Body of pancreas (tissue), 4 donors: Measurements from ENCODE around the gene OCRL.
"Not testable (repeated sequence)": the region's sequence is repeated elsewhere in the genome, so short reads cannot be mapped to it uniquely, and the experiment has no call there.

Experiments
- POLR2A ChIP-seq, 3 donors: fragments of 450-650 bp; IDR thresholded peaks; one replicate each; pipeline ENCODE4 v1.6.1; 2016; ENCODE audit warnings: antibody characterized with exemption in 3 of 3, mild to moderate bottlenecking in 2 of 3
- TF ChIP-seq, protein P1 (sequence below), 7 experiments: fragments of 450-650 bp in 4 of 7; fragments of 200-600 bp in 3 of 7; sonication (generic) in 3 of 7; IDR thresholded peaks; one replicate each; pipeline ENCODE4 v1.5.1; 2016 to 2019; ENCODE audit warnings: antibody characterized with exemption in 7 of 7

DNA sequence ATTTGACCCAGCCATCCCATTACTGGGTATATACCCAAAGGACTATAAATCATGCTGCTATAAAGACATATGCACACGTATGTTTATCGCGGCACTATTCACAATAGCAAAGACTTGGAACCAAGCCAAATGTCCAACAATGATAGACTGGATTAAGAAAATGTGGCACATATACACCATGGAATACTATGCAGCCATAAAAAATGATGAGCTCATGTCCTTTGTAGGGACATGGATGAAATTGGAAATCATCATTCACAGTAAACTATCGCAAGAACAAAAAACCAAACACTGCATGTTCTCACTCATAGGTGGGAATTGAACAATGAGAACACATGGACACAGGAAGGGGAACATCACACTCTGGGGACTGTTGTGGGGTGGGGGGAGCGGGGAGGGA, 24.3 kb downstream of the OCRL start:
- TF ChIP-seq, protein P1, sequence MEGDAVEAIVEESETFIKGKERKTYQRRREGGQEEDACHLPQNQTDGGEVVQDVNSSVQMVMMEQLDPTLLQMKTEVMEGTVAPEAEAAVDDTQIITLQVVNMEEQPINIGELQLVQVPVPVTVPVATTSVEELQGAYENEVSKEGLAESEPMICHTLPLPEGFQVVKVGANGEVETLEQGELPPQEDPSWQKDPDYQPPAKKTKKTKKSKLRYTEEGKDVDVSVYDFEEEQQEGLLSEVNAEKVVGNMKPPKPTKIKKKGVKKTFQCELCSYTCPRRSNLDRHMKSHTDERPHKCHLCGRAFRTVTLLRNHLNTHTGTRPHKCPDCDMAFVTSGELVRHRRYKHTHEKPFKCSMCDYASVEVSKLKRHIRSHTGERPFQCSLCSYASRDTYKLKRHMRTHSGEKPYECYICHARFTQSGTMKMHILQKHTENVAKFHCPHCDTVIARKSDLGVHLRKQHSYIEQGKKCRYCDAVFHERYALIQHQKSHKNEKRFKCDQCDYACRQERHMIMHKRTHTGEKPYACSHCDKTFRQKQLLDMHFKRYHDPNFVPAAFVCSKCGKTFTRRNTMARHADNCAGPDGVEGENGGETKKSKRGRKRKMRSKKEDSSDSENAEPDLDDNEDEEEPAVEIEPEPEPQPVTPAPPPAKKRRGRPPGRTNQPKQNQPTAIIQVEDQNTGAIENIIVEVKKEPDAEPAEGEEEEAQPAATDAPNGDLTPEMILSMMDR (IDR thresholded peaks at IDR 0.05), result not testable (repeated sequence)
- TF ChIP-seq POLR2A (IDR thresholded peaks at IDR 0.05), result not testable (repeated sequence)
